Measurements from ENCODE around the gene ZDHHC14. TPM values are rescaled to one million over a fixed set of nuclear protein-coding genes. Genes with fewer than 3 reads are reported as not detected.
"Not testable (repeated sequence)": the region's sequence is repeated elsewhere in the genome, so short reads cannot be mapped to it uniquely, and the experiment has no call there.

Gene ZDHHC14
- total and polyA plus RNA-seq, 7 donors = 2.4 to 12.6 (median 9.6) TPM

DNA sequence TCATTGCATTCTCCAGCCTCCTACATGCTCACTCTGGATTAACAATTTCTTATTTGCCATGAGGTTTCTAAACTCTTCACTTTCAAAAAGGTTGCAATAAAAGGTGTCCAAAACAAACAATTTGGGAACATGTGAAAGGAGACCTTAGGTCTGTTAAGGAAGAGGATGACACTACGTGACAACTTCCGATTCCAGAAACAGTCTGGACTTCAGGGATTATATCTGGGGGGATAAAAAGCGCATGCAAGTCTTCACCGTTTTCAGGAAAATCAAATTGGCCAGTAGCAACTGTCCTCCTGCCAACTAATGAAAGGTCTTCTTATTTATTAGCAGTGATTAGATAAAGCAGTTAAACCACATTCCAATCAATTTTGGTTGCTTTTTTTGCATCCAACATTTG lies 1.8 kb downstream of the ZDHHC14 start:
- Histone ChIP-seq H3K27ac (no peak overlapping the region), H3K4me3 (peak overlapping the region; percentile 91 to 98 (median 92)), H3K36me3 (no peaks in the 10 kb centered on the region), H3K4me1 (peaks cover 0 to 22% (median 12%) of the 10 kb centered on the region in 4 donors), H3K9me3 (no peaks in the 10 kb centered on the region), H3K27me3 (no peaks in the 10 kb centered on the region)
- 53 to 80% methylated on average over 4 of the region's 4 CpGs for WGBS, 2 donors
- intact Hi-C loops (cut with DNase I) = no loop called here
- no peak for TF ChIP-seq POLR2AphosphoS5 (IDR thresholded peaks at IDR 0.05)
- TF ChIP-seq, protein P1, sequence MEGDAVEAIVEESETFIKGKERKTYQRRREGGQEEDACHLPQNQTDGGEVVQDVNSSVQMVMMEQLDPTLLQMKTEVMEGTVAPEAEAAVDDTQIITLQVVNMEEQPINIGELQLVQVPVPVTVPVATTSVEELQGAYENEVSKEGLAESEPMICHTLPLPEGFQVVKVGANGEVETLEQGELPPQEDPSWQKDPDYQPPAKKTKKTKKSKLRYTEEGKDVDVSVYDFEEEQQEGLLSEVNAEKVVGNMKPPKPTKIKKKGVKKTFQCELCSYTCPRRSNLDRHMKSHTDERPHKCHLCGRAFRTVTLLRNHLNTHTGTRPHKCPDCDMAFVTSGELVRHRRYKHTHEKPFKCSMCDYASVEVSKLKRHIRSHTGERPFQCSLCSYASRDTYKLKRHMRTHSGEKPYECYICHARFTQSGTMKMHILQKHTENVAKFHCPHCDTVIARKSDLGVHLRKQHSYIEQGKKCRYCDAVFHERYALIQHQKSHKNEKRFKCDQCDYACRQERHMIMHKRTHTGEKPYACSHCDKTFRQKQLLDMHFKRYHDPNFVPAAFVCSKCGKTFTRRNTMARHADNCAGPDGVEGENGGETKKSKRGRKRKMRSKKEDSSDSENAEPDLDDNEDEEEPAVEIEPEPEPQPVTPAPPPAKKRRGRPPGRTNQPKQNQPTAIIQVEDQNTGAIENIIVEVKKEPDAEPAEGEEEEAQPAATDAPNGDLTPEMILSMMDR (IDR thresholded peaks at IDR 0.05) = no peak
- TF ChIP-seq POLR2A (IDR thresholded peaks at IDR 0.05) = no peak
- no peak for TF ChIP-seq EP300 (IDR thresholded peaks at IDR 0.05)
- DNase-seq = no peak

DNA sequence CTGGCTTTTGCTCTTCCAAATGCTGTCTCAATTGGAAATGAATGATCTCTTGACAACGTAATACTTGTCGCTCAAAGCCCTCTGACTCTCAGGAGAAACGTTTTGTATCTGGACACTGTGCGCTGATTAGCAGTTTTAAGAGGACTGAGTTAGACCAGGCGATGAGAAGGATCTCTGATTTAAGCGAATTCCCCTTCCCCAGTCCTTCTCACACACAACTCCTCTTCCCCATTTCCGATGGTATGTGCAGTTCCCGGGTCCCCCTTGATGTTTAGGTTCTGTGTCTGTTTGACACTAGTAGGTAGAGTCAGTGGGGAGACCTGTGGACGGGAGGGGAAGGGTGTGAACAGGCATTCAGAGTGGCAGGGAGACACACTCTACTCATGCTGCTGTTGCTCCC lies 2.5 kb downstream of the ZDHHC14 start:
- no peak overlapping the region for H3K27ac ChIP-seq
- WGBS, 2 donors = 85 to 87% methylated on average over 9 of the region's 9 CpGs
- intact Hi-C loops (cut with DNase I) = no loop called here

DNA sequence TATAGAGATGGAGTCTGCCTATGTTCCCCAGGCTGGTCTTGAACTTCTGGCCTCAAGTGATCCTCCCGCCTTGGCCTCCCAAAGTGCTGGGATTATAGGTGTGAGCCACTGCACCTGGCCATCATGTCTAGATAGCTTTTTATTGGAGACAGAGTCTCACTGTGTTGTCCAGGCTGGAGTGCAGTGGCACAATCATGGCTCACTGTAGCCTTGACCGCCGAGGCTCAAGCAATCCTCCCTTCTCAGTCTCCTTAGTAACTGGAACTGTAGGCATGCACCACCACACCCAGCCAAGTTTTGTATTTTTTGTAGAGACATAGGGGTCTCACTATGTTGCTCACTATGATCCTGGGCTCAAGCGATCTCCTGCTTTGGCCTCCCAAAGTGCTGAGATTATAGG lies 4.0 kb downstream of the ZDHHC14 start:
- H3K27ac ChIP-seq; H3K36me3 ChIP-seq; H3K27me3 ChIP-seq; H3K4me3 ChIP-seq; intact Hi-C loops (cut with DNase I); H3K9me3 ChIP-seq; DNase-seq: not testable (repeated sequence)
- peaks cover 0 to 14% (median 9%) of the 10 kb centered on the region in 4 donors for H3K4me1 ChIP-seq
- 97% methylated on average over 4 of the region's 4 CpGs for WGBS, 2 donors

More for the DNA sequence above, 2.5 kb downstream of the ZDHHC14 start:
- no peaks in the 10 kb centered on the region for H3K36me3 ChIP-seq
- peaks cover 0 to 22% (median 12%) of the 10 kb centered on the region in 4 donors for H3K4me1 ChIP-seq
- no peak for DNase-seq
- H3K9me3 ChIP-seq = no peaks in the 10 kb centered on the region
- H3K4me3 ChIP-seq = no peak overlapping the region
- TF ChIP-seq EP300 (IDR thresholded peaks at IDR 0.05) (no peak), POLR2AphosphoS5 (IDR thresholded peaks at IDR 0.05) (no peak), POLR2A (IDR thresholded peaks at IDR 0.05) (no peak)
- TF ChIP-seq, protein P1 (IDR thresholded peaks at IDR 0.05) = no peak
- no peaks in the 10 kb centered on the region for H3K27me3 ChIP-seq

DNA sequence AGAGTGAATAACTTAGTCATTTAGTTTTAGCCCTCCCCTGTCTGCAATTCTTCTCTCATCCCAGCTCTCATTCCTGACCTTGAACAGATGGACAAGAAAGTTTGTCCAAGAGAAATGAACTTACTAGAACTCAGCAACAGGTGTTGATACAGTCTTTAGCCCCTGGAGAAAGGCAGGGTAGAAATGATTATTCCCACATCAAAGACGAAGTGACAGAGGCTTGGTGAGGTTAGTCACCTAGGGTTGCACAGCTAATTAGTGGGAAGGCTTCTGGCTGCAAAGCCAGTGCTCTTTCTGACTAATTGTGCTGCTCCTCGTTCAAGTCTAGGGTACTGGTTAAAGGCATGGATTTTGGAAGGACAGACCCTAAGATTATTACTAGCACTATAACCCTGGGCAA lies 4.5 kb downstream of the ZDHHC14 start:
- Histone ChIP-seq H3K9me3 (peaks cover 0 to under 1% (median 0%) of the 10 kb centered on the region in 4 donors), H3K27me3 (no peaks in the 10 kb centered on the region), H3K4me3 (no peak overlapping the region), H3K36me3 (no peaks in the 10 kb centered on the region), H3K27ac (no peak overlapping the region), H3K4me1 (peaks cover 0 to 14% (median 9%) of the 10 kb centered on the region in 4 donors)
- DNase-seq = no peak
- intact Hi-C loops (cut with DNase I) = no loop called here
- 59 to 79% methylated on average over 2 of the region's 2 CpGs for WGBS, 2 donors
- no peak for TF ChIP-seq POLR2A (IDR thresholded peaks at IDR 0.05)
- TF ChIP-seq POLR2AphosphoS5 (IDR thresholded peaks at IDR 0.05) = no peak
- TF ChIP-seq EP300 (IDR thresholded peaks at IDR 0.05) = no peak
- TF ChIP-seq, protein P1 (IDR thresholded peaks at IDR 0.05) = no peak

DNA sequence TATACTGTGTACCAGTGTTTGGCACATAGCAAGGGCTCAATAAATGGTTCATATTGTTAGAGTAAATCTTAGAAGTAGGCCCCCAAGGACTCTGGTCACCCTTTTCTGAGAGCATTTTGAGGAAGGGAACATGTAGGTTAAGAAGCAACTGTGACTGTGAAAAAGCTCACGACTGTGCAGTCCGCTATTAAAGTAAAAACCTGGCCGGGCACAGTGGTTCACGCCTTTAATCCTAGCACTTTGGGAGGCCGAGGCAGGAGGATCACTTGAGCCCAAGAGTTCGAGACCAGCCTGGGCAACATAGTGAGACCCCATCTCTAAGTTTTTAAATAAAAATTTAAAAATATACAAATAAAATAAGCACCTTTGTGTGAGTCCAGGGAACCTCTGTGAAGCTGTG lies 5.0 kb downstream of the ZDHHC14 start:
- Histone ChIP-seq H3K9me3 (peaks cover 0 to 6% (median 0%) of the 10 kb centered on the region in 4 donors), H3K4me3 (no peak overlapping the region), H3K27me3 (no peaks in the 10 kb centered on the region), H3K27ac (no peak overlapping the region), H3K4me1 (peaks cover 0 to 14% (median 9%) of the 10 kb centered on the region in 4 donors), H3K36me3 (no peaks in the 10 kb centered on the region)
- TF ChIP-seq POLR2AphosphoS5 (IDR thresholded peaks at IDR 0.05) (no peak), EP300 (IDR thresholded peaks at IDR 0.05) (no peak), POLR2A (IDR thresholded peaks at IDR 0.05) (no peak)
- TF ChIP-seq, protein P1 (IDR thresholded peaks at IDR 0.05) = no peak
- 97% methylated on average over 6 of the region's 6 CpGs for WGBS, 2 donors
- no peak for DNase-seq
- intact Hi-C loops (cut with DNase I) = no loop called here
